ENCODE measurements around the gene SYT1.

The SYT1 gene

GRCh38 chr12:78959556-78959955 lies 95.0 kb downstream of the SYT1 start:
- H3K36me3 ChIP-seq (ENCODE audit: low read length): no peaks in the 10 kb centered on the region
- no peaks in the 10 kb centered on the region for H3K27me3 ChIP-seq (ENCODE audit: low read length)
- H3K4me3 ChIP-seq (ENCODE audit: insufficient read depth, low read length, poor library complexity, severe bottlenecking): no peak overlapping the region
- no peaks in the 10 kb centered on the region for H3F3A ChIP-seq (ENCODE audit: insufficient read depth)
- no peak overlapping the region for H3K4me2 ChIP-seq (ENCODE audit: low read depth, low read length, poor library complexity, severe bottlenecking)
- no peak overlapping the region for H2AFZ ChIP-seq (ENCODE audit: low read depth, low read length, severe bottlenecking)
- no peaks in the 10 kb centered on the region for H4K20me1 ChIP-seq (ENCODE audit: low read depth, low read length)
- TF ChIP-seq CTCF (IDR thresholded peaks at IDR 0.05; ENCODE audit: insufficient read depth, low read length, poor library complexity, severe bottlenecking) (no peak), EZH2phosphoT487 (conservative IDR thresholded peaks at IDR 0.05; ENCODE audit: low read length) (no peak)
- H3K79me2 ChIP-seq (ENCODE audit: insufficient read depth, low read length): no peaks in the 10 kb centered on the region
- H3K9ac ChIP-seq (ENCODE audit: low read length): no peak overlapping the region
- no peak overlapping the region for H3K27ac ChIP-seq (ENCODE audit: low read depth, low read length)
- no peaks in the 10 kb centered on the region for H3K9me3 ChIP-seq (ENCODE audit: insufficient read depth, low read length)
- H3K9me2 ChIP-seq (replicated peaks; ENCODE audit: insufficient read depth, low read length): no peaks in the 10 kb centered on the region; the same call in 1 of the 2 replicates

DNA sequence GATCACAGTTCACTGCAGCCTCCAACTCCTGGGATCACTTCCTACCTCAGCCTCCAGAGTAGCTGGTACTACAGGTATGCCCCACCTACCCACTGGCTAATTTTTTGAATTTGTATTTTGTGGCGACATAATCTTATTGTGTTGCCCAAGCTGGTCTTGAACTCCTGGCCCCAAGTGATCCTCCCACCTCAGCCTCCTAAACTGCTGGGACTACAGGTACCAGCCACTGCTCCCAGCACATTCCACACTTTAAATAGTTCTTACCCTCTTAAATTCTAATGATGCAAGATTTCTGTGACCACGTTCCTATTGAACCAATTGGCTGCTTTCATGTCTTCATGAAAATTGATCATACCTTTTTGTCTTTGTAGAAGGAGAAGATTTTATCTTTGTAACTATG lies 96.6 kb downstream of the SYT1 start:
- no peak overlapping the region for H3K4me2 ChIP-seq (ENCODE audit: low read depth, low read length, poor library complexity, severe bottlenecking)

DNA sequence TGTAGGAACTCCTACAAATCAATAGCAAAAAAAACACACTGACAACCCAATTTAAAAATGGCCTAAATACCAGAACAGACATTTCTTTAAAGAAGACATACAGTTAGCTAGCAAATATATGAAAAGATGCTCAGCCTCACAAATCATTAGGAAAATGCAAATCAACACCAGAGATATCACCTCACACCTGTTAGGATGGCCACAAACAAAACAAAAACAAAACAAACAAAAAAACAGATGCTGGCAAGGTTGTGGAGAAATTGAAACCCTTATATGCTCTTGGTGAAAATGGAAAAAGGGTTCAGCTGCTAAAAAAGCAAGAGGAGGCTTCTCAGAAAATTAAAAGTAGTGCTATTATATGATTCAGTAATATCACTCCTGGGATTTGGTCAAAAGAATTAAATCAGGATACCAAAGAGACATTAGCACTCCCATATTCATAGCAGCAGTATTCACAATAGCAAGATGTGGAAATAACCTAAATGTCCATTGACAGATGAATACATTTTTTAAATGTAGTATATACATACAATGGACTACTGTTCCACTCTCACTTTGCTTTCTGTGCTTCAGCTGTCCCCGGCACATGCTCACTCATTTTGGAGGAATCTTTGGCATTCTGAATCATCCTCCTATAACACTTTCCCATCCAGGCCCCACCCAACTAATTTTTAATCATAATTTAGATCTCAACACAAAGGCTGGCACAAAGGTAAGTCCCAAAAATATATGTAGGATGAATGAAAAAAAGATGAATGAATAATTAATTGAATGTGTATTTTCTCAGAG lies 99.1 kb downstream of the SYT1 start:
- Histone ChIP-seq H3K9me2 (replicated peaks; ENCODE audit: insufficient read depth, low read length) (no peaks in the 10 kb centered on the region), H3K27me3 (ENCODE audit: low read length) (no peaks in the 10 kb centered on the region), H3K36me3 (ENCODE audit: low read length) (no peaks in the 10 kb centered on the region), H2AFZ (ENCODE audit: low read depth, low read length, severe bottlenecking) (no peak overlapping the region), H3K9me3 (ENCODE audit: insufficient read depth, low read length) (no peaks in the 10 kb centered on the region), H4K20me1 (ENCODE audit: low read depth, low read length) (no peaks in the 10 kb centered on the region), H3K27ac (ENCODE audit: low read depth, low read length) (no peak overlapping the region), H3K9ac (ENCODE audit: low read length) (no peak overlapping the region), H3F3A (ENCODE audit: insufficient read depth) (no peaks in the 10 kb centered on the region), H3K79me2 (ENCODE audit: insufficient read depth, low read length) (no peaks in the 10 kb centered on the region), H3K4me3 (ENCODE audit: insufficient read depth, low read length, poor library complexity, severe bottlenecking) (no peak overlapping the region), H3K4me2 (ENCODE audit: low read depth, low read length, poor library complexity, severe bottlenecking) (no peak overlapping the region)
- TF ChIP-seq EZH2phosphoT487 (conservative IDR thresholded peaks at IDR 0.05; ENCODE audit: low read length): no peak
- TF ChIP-seq CTCF (IDR thresholded peaks at IDR 0.05; ENCODE audit: insufficient read depth, low read length, poor library complexity, severe bottlenecking): no peak

More for the DNA sequence above, 96.6 kb downstream of the SYT1 start:
- H3F3A ChIP-seq (ENCODE audit: insufficient read depth): no peaks in the 10 kb centered on the region
- no peak overlapping the region for H3K9ac ChIP-seq (ENCODE audit: low read length)
- H3K79me2 ChIP-seq (ENCODE audit: insufficient read depth, low read length): no peaks in the 10 kb centered on the region
- no peaks in the 10 kb centered on the region for H3K27me3 ChIP-seq (ENCODE audit: low read length)
- H3K9me3 ChIP-seq (ENCODE audit: insufficient read depth, low read length): no peaks in the 10 kb centered on the region
- H3K36me3 ChIP-seq (ENCODE audit: low read length): no peaks in the 10 kb centered on the region
- H4K20me1 ChIP-seq (ENCODE audit: low read depth, low read length): no peaks in the 10 kb centered on the region
- TF ChIP-seq CTCF (IDR thresholded peaks at IDR 0.05; ENCODE audit: insufficient read depth, low read length, poor library complexity, severe bottlenecking): no peak
- TF ChIP-seq EZH2phosphoT487 (conservative IDR thresholded peaks at IDR 0.05; ENCODE audit: low read length): no peak
- no peaks in the 10 kb centered on the region; the same call in 1 of the 2 replicates for H3K9me2 ChIP-seq (replicated peaks; ENCODE audit: insufficient read depth, low read length)
- no peak overlapping the region for H3K4me3 ChIP-seq (ENCODE audit: insufficient read depth, low read length, poor library complexity, severe bottlenecking)
- H3K27ac ChIP-seq (ENCODE audit: low read depth, low read length): no peak overlapping the region
- no peak overlapping the region for H2AFZ ChIP-seq (ENCODE audit: low read depth, low read length, severe bottlenecking)
